Heart left ventricle (tissue), 13 donors: ENCODE data around the gene CT47A1.

Experiments used
- CTCF ChIP-seq, 12 donors: fragments of 200-600 bp; sonication (generic) in 4 of 12; IDR thresholded peaks; one replicate each; pipeline versions ENCODE4 v1.5.0 to v1.8.0; 2018 to 2022; ENCODE audit warnings: antibody characterized with exemption in 12 of 12, mild to moderate bottlenecking in 5 of 12
- POLR2A ChIP-seq, 2 donors: fragments of 450-650 bp; IDR thresholded peaks; one replicate each; pipeline ENCODE4 v1.6.1; 2017; ENCODE audit warnings: antibody characterized with exemption in 2 of 2, mild to moderate bottlenecking in 2 of 2, moderate library complexity in 2 of 2
- donor health status: ischemic (EF 13 %, LVEDD 7.1; RV severe dilation, severe dysfunction).
- donor health status: DM: no; HTN: yes; CAD: no.
- donor health status: DM: no; HTN: no; CAD: no.
- donor health status: ischemic (EF 25% LVEDD 6.9; RV normal size, moderate dysfunction).
- donor health status: ischemic (EF 25% LVEDD 5.7; RV mildly dilated, moderate dysfunction).
- donor health status: ischemic (EF 35%, LVEDD 5.7; RV mildly dilated, moderate dysfunction).
- donor health status: nonischemic (EF 11% LVEDD 7.7; RV severe dilation, severe dysfunction).
- donor health status: DM: yes; HTN: yes; CAD: no.
- donor health status: PGD.
- donor health status: ischemic (EF 29% LVEDD 5.4; RV normal size, mild dysfunction).
- donor health status: nonischemic (EF 23%, LVEDD 6.1; RV moderate dilation, normal function).

DNA sequence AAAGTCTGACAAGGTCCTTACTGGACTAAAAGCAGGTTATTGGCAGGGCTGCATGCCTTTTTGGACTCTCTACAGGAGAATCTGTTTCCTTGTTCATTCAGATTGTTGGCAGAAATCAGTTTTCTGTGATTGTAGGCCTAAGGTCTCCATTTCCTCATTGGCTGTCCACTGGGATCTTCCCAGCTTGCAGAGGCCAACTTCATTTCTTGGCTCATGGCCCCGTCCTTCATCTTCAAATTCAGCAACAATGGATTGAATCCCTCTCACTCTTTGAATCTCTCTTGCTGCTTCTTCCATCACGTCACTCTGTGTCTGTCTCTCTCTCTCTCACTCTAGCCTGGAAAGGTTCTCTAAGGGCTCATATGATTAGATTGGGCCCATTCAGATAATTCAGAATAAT is 47.0 kb upstream of the CT47A1 start:
- TF ChIP-seq CTCF (IDR thresholded peaks at IDR 0.05) (no peak), POLR2A (IDR thresholded peaks at IDR 0.05) (no peak)
